Psoas muscle (tissue), 8 donors: ENCODE measurements around the gene STARD13. TPM values are rescaled to one million over a fixed set of nuclear protein-coding genes. Genes with fewer than 3 reads are reported as not detected.

Experiments used
- ATAC-seq, 4 donors: fragments of 200-7000 bp; cut with Tn5 transposase; one replicate each; pipeline ENCODE4 v1.9.1; 2020; ENCODE audit warnings: moderate library complexity in 3 of 4, mild to moderate bottlenecking in 2 of 4
- DNase-seq, 2 donors: peaks; one replicate each; pipeline ENCODE4 v3.0.0-alpha.2; 2020
- H3K27ac ChIP-seq: fragments of 200-600 bp; one replicate; pipeline ENCODE4 v1.8.0; 2022
- H3K27me3 ChIP-seq, 3 donors: fragments of 200-600 bp in 1 of 3; one replicate each; pipeline versions ENCODE4 v1.6.1 to v1.8.0; 2013 to 2022; ENCODE audit warnings: low read length in 2 of 3, mild to moderate bottlenecking in 2 of 3, moderate library complexity in 1 of 3; ENCODE audit not compliant: insufficient read depth in 3 of 3
- H3K36me3 ChIP-seq, 2 donors: fragments of 200-600 bp in 1 of 2; one replicate each; pipeline versions ENCODE4 v1.6.1 to v1.8.0; 2013 to 2022; ENCODE audit warnings: low read depth in 1 of 2, mild to moderate bottlenecking in 1 of 2, moderate library complexity in 1 of 2; ENCODE audit not compliant: insufficient read depth in 1 of 2
- H3K4me1 ChIP-seq: fragments of 200-600 bp; one replicate; pipeline ENCODE4 v1.8.0; 2022
- H3K4me3 ChIP-seq: fragments of 200-600 bp; one replicate; pipeline ENCODE4 v1.8.0; 2022; ENCODE audit warnings: mild to moderate bottlenecking
- H3K9me3 ChIP-seq: fragments of 200-600 bp; one replicate; pipeline ENCODE4 v1.8.0; 2022
- CTCF ChIP-seq: fragments of 200-600 bp; IDR thresholded peaks from one replicate; pipeline ENCODE4 v1.8.0; 2022; ENCODE audit warnings: antibody characterized with exemption
- WGBS, 3 donors: extraction: QIAGEN DNeasy Blood & Tissue Kit; methylation state at CpG; one replicate each; pipeline versions ENCODE4 v1.1.6 to v1.1.7; 2013; 5-methylcytosine and 5-hydroxymethylcytosine counted together
- intact Hi-C, 2 donors: fragments of 100-400 bp; cut with DNase I; formaldehyde crosslinking; loops; one replicate each; pipeline versions ENCODE4 v1.11.0 to v1.14.2; 2022
- polyA plus RNA-seq, 3 donors: library from polyadenylated mRNA; stranded (reverse); fragments of 200-250 nt; gene quantifications; one replicate each; pipeline ENCODE4 v1.2.3, GENCODE V29; 2013
- total RNA-seq, 4 donors: library from RNA; stranded (reverse); fragmentation: NEBNext Ultra II Directional in 2 of 4; extraction: Animal tissue kit (Norgen Biotek cat#: 25700) in 2 of 4; gene quantifications; one replicate each; pipeline versions ENCODE4 v1.2.1 to v1.2.4, GENCODE V29; 2021 to 2023
- donor health status: healthy with polysubstance abuse.
- donor health status: DM: no; HTN: no; CAD: no; lungs with moderate emphysema.
- donor health status: Bipolar disorder and iron deficiency.
- donor health status: healthy.
- donor health status: DM: yes; HTN: yes; CAD: no.
- donor health status: DM: no; HTN: no; CAD: no.
- donor health status: DM: no; HTN: no; CAD: no.
- donor health status: DM: yes; HTN: yes; CAD: no.

STARD13 gene
- total and polyA plus RNA-seq, 7 donors = 2.3 to 9.2 (median 5.6) TPM

- Histone ChIP-seq H3K27me3 (no peaks in the 10 kb centered on the region), H3K9me3 (no peaks in the 10 kb centered on the region), H3K4me3 (no peak overlapping the region), H3K36me3 (no peaks in the 10 kb centered on the region), H3K27ac (no peak overlapping the region), H3K4me1 (peaks cover 10% of the 10 kb centered on the region)
- WGBS, 3 donors = 94 to 96% (median 94%) methylated on average over 1 of the region's 1 CpG
- ATAC-seq (no peak), DNase-seq (no peak)
- no peak for TF ChIP-seq CTCF
- intact Hi-C loops = loop anchor here (10.0 kb wide), 1 partner anchor 321 kb away; no protein-coding TSS in a partner anchor
Measured at GRCh38 chr13:33224191-33224590, 61.4 kb downstream of the STARD13 start.

GRCh38 chr13:33219926-33220325 lies 65.6 kb downstream of the STARD13 start:
- H3K4me1 ChIP-seq = no peaks in the 10 kb centered on the region
- no peak for TF ChIP-seq CTCF
- no peaks in the 10 kb centered on the region for H3K36me3 ChIP-seq
- no peaks in the 10 kb centered on the region for H3K9me3 ChIP-seq
- no peaks in the 10 kb centered on the region for H3K27me3 ChIP-seq
- intact Hi-C loops = loop anchor here (10.0 kb wide), 1 partner anchor 325 kb away; no protein-coding TSS in a partner anchor
- WGBS, 3 donors = 87 to 97% (median 96%) methylated on average over 1 of the region's 1 CpG
- no peak overlapping the region for H3K27ac ChIP-seq
- DNase-seq (no peak), ATAC-seq (no peak)
- H3K4me3 ChIP-seq = no peak overlapping the region

GRCh38 chr13:33218426-33218825 lies 67.1 kb downstream of the STARD13 start:
- Histone ChIP-seq H3K4me3 (no peak overlapping the region), H3K27me3 (no peaks in the 10 kb centered on the region), H3K36me3 (no peaks in the 10 kb centered on the region), H3K9me3 (no peaks in the 10 kb centered on the region), H3K4me1 (peaks cover 9% of the 10 kb centered on the region), H3K27ac (no peak overlapping the region)
- intact Hi-C loops = no loop called here
- ATAC-seq (no peak), DNase-seq (no peak)
- 97 to 100% (median 100%) methylated on average over 1 of the region's 1 CpG for WGBS, 3 donors
- no peak for TF ChIP-seq CTCF

GRCh38 chr13:33218020-33218419 lies 67.5 kb downstream of the STARD13 start:
- 87 to 88% (median 87%) methylated on average over 4 of the region's 4 CpGs for WGBS, 3 donors
- intact Hi-C loops = no loop called here
- H3K9me3 ChIP-seq = no peaks in the 10 kb centered on the region
- no peak overlapping the region for H3K27ac ChIP-seq
- DNase-seq = no peak
- no peaks in the 10 kb centered on the region for H3K27me3 ChIP-seq
- H3K4me1 ChIP-seq = peaks cover 12% of the 10 kb centered on the region
- no peak for ATAC-seq
- no peak for TF ChIP-seq CTCF
- no peaks in the 10 kb centered on the region for H3K36me3 ChIP-seq
- H3K4me3 ChIP-seq = no peak overlapping the region

- H3K27me3 ChIP-seq = no peaks in the 10 kb centered on the region
- H3K4me1 ChIP-seq = peaks cover 12% of the 10 kb centered on the region
- intact Hi-C loops = no loop called here
- no peaks in the 10 kb centered on the region for H3K9me3 ChIP-seq
- no peaks in the 10 kb centered on the region for H3K36me3 ChIP-seq
- WGBS, 3 donors = 70 to 82% (median 73%) methylated on average over 3 of the region's 3 CpGs
- no peak for DNase-seq
- H3K27ac ChIP-seq = no peak overlapping the region
- ATAC-seq = no peak
- no peak for TF ChIP-seq CTCF
- no peak overlapping the region for H3K4me3 ChIP-seq
Measured at GRCh38 chr13:33217256-33217655, 68.3 kb downstream of the STARD13 start.
